HUES6 (cell line): ENCODE measurements around the gene EHD4.

Experiments
- H3K27ac ChIP-seq: 2 replicates; pipeline ENCODE4 v1.7.0; 2013; ENCODE audit warnings: low read depth, mild to moderate bottlenecking, low read length, inconsistent platforms
- H3K27me3 ChIP-seq: 2 replicates; pipeline ENCODE4 v1.6.1; 2013; ENCODE audit warnings: low read length; ENCODE audit not compliant: control insufficient read depth, insufficient read depth
- H3K36me3 ChIP-seq: 2 replicates; pipeline ENCODE4 v1.6.1; 2013; ENCODE audit warnings: low read length; ENCODE audit not compliant: control insufficient read depth, insufficient read depth
- H3K4me1 ChIP-seq: 2 replicates; pipeline ENCODE4 v1.6.1; 2013; ENCODE audit warnings: low read length; ENCODE audit not compliant: control insufficient read depth, insufficient read depth
- H3K4me3 ChIP-seq: 2 replicates; pipeline ENCODE4 v1.5.1; 2013; ENCODE audit warnings: low read depth, low read length
- H3K9ac ChIP-seq: one replicate; pipeline ENCODE4 v1.6.1; 2013; ENCODE audit warnings: mild to moderate bottlenecking, low read length
- H3K9me3 ChIP-seq: 2 replicates; pipeline ENCODE4 v1.6.1; 2013; ENCODE audit warnings: low read depth, low read length; ENCODE audit not compliant: control insufficient read depth, insufficient read depth

Gene EHD4

GRCh38 chr15:41987246-41987924 lies 15.0 kb upstream of the EHD4 start:
- H3K4me3 ChIP-seq = no peak overlapping the region
- no peaks in the 10 kb centered on the region for H3K9me3 ChIP-seq
- H3K27ac ChIP-seq = no peak overlapping the region
- no peaks in the 10 kb centered on the region for H3K27me3 ChIP-seq
- no peaks in the 10 kb centered on the region for H3K36me3 ChIP-seq
- H3K9ac ChIP-seq = no peak overlapping the region
- peaks cover 6% of the 10 kb centered on the region for H3K4me1 ChIP-seq

GRCh38 chr15:41985236-41986160 lies 13.1 kb upstream of the EHD4 start:
- no peaks in the 10 kb centered on the region for H3K9me3 ChIP-seq
- no peak overlapping the region for H3K4me3 ChIP-seq
- H3K27ac ChIP-seq = no peak overlapping the region
- H3K27me3 ChIP-seq = no peaks in the 10 kb centered on the region
- H3K9ac ChIP-seq = no peak overlapping the region
- H3K4me1 ChIP-seq = peaks cover 9% of the 10 kb centered on the region
- H3K36me3 ChIP-seq = no peaks in the 10 kb centered on the region

GRCh38 chr15:41984622-41985021 lies 12.3 kb upstream of the EHD4 start:
- Histone ChIP-seq H3K9ac (no peak overlapping the region), H3K27me3 (no peaks in the 10 kb centered on the region), H3K4me1 (peaks cover 3% of the 10 kb centered on the region), H3K4me3 (no peak overlapping the region), H3K27ac (no peak overlapping the region), H3K9me3 (no peaks in the 10 kb centered on the region), H3K36me3 (no peaks in the 10 kb centered on the region)

GRCh38 chr15:41983621-41984571 lies 11.5 kb upstream of the EHD4 start:
- no peak overlapping the region for H3K4me3 ChIP-seq
- no peak overlapping the region for H3K27ac ChIP-seq
- no peaks in the 10 kb centered on the region for H3K27me3 ChIP-seq
- no peaks in the 10 kb centered on the region for H3K9me3 ChIP-seq
- no peak overlapping the region for H3K9ac ChIP-seq
- no peaks in the 10 kb centered on the region for H3K36me3 ChIP-seq
- H3K4me1 ChIP-seq = peaks cover 3% of the 10 kb centered on the region; the same call in 1 of the 2 replicates

- Histone ChIP-seq H3K9ac (no peak overlapping the region), H3K27ac (no peak overlapping the region), H3K4me3 (no peak overlapping the region), H3K27me3 (no peaks in the 10 kb centered on the region), H3K4me1 (peaks cover 3% of the 10 kb centered on the region; the same call in 1 of the 2 replicates), H3K9me3 (no peaks in the 10 kb centered on the region), H3K36me3 (no peaks in the 10 kb centered on the region)
These were observed 10.9 kb upstream of the EHD4 start for GRCh38 chr15:41983221-41983620.

- no peaks in the 10 kb centered on the region for H3K27me3 ChIP-seq
These were observed 10.0 kb upstream of the EHD4 start for GRCh38 chr15:41982133-41982930.

GRCh38 chr15:41981371-41982132 lies 9.2 kb upstream of the EHD4 start:
- H3K27ac ChIP-seq = no peak overlapping the region
- no peaks in the 10 kb centered on the region for H3K36me3 ChIP-seq
- H3K4me3 ChIP-seq = no peak overlapping the region
- no peak overlapping the region for H3K9ac ChIP-seq
- H3K9me3 ChIP-seq = no peaks in the 10 kb centered on the region
- H3K27me3 ChIP-seq = no peaks in the 10 kb centered on the region
- peaks cover 3% of the 10 kb centered on the region; the same call in 1 of the 2 replicates for H3K4me1 ChIP-seq

More at GRCh38 chr15:41982133-41982930, 10.0 kb upstream of the EHD4 start:
- H3K4me3 ChIP-seq = no peak overlapping the region
- no peaks in the 10 kb centered on the region for H3K36me3 ChIP-seq
- no peak overlapping the region for H3K9ac ChIP-seq
- H3K4me1 ChIP-seq = peaks cover 3% of the 10 kb centered on the region; the same call in 1 of the 2 replicates
- H3K9me3 ChIP-seq = no peaks in the 10 kb centered on the region
- H3K27ac ChIP-seq = no peak overlapping the region

GRCh38 chr15:41980654-41981323 lies 8.4 kb upstream of the EHD4 start:
- Histone ChIP-seq H3K4me3 (no peak overlapping the region), H3K4me1 (peaks cover 3% of the 10 kb centered on the region; the same call in 1 of the 2 replicates), H3K27ac (no peak overlapping the region), H3K36me3 (no peaks in the 10 kb centered on the region), H3K9ac (no peak overlapping the region), H3K27me3 (no peaks in the 10 kb centered on the region), H3K9me3 (no peaks in the 10 kb centered on the region)

GRCh38 chr15:41979493-41980266 lies 7.3 kb upstream of the EHD4 start:
- Histone ChIP-seq H3K27ac (no peak overlapping the region), H3K36me3 (no peaks in the 10 kb centered on the region), H3K9me3 (no peaks in the 10 kb centered on the region)

More at GRCh38 chr15:41979493-41980266, 7.3 kb upstream of the EHD4 start:
- Histone ChIP-seq H3K4me3 (no peak overlapping the region), H3K9ac (no peak overlapping the region), H3K27me3 (no peaks in the 10 kb centered on the region), H3K4me1 (peaks cover 3% of the 10 kb centered on the region; the same call in 1 of the 2 replicates)
